Ureter (tissue), 1 donor: Measurements from ENCODE around the gene LRRC25. TPM values are rescaled to one million over a fixed set of nuclear protein-coding genes. Genes with fewer than 3 reads are reported as not detected.

Experiments
- DNase-seq: peaks from one replicate; pipeline ENCODE4 v3.0.0-alpha.2; 2020; ENCODE audit warnings: low spot score
- total RNA-seq: library from RNA; stranded (reverse); gene quantifications from one replicate; pipeline ENCODE4 v1.2.4, GENCODE V29; 2023
- donor health status: DM: yes; HTN: yes; CAD: no.

The LRRC25 gene
- total RNA-seq, 1 donor from 2014 or later = 3.6 TPM

DNA sequence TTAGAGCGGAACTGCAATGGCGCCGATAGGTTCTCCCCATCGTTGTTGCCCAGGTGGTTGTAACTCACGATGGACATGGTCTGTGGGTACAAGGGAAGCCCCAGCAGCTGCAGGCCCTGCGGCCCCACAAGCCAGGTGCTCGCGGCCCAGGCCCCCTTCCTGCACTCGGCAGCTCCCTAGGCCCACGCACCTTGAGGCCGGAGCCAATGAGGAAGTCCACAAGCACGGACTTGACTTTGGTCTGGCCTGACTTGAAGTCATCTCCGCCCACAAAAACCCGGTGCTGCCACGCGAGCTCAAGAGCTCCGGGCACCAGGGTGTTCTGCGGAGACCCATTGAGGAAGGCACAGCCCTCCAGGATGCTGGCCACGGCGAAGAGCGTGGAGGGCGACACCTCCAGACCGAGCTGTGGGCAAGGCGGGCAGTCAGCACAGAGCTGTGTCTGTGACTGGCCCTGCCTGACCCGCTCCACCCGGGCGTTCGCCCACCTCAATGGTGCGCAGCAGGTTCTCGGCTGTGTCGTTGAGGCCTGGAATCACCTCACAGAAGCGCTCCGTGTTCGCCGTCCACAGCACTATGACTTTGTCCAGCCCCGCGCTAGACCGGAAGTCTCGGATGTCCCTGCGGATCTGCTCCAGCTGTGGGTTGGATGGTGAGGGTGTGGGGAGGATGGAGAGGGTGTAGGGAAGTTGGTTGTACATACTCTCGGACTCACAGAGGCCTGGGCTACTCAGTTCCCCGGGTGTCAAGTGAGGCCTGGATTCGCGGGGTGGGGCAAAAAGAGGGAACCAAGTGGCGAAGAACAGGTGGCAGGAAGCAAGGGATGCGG lies 38.6 kb upstream of the LRRC25 start:
- DNase-seq = no peak

DNA sequence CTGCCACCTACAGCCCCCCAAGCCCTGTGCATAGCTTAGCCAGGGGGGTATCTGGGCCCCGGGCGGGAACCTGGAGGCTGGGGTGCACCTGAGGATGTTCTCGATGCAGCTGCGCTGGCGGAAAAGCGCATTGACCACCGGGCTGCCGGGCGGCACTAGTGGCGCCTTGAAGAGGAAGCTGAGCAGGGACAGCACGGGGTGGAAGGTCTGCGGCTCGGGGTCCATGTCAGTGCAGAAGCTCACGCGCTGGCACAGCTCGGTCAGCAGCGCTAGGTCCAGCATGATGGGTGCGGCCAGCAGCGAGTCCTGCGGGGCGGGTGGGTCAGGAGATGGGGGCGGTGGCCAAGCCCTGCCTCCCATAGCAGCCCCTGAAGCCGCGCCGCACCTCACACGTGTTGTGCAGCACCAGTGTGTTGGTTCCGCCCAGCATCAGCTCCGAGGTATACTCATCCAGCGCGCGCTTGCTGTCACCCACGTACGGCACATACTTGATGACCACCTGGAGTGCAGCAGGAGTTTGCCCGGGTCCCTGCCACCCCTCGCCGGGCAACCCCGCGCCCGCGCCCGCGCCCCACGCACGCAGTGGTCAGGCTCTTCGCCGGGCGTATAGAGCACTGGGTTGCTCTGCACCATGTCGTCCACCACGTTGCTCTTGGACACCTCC lies 37.9 kb upstream of the LRRC25 start:
- DNase-seq = no peak

DNA sequence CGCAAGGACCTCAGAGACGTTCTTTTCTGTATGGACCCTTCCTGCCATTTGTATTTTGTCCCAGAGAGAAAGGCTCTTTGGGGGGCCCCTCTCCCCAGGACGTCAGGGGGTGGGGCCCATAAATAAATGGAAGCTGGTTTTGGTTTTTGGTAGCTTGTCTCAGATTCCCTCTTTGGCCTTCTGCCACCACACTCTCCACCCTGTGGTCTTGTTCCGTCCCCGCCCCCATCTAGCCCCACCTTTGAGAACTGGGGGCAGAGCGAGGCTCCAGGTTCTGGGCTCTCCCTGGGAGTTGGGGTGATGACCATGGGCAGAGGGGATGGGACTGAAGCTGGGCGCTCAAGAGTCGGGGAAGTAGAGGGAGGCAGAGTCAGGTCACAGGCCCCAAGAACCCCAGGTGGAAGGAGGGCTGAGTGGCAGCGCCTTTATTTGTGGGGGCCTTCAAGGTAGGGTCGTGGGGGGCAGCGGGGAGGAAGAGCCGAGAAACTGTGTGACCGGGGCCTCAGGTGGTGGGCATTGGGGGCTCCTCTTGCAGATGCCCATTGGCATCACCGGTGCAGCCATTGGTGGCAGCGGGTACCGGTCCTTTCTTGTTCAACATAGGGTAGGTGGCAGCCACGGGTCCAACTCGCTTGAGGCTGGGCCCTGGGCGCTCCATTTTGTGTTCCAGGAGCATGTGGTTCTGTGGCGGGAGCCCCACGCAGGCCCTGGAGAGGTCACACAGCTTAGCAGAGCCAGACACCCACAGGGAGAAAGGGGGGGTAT lies 37.2 kb upstream of the LRRC25 start:
- no peak for DNase-seq

GRCh38 chr19:18433735-18434398 lies 36.4 kb upstream of the LRRC25 start:
- no peak for DNase-seq

DNA sequence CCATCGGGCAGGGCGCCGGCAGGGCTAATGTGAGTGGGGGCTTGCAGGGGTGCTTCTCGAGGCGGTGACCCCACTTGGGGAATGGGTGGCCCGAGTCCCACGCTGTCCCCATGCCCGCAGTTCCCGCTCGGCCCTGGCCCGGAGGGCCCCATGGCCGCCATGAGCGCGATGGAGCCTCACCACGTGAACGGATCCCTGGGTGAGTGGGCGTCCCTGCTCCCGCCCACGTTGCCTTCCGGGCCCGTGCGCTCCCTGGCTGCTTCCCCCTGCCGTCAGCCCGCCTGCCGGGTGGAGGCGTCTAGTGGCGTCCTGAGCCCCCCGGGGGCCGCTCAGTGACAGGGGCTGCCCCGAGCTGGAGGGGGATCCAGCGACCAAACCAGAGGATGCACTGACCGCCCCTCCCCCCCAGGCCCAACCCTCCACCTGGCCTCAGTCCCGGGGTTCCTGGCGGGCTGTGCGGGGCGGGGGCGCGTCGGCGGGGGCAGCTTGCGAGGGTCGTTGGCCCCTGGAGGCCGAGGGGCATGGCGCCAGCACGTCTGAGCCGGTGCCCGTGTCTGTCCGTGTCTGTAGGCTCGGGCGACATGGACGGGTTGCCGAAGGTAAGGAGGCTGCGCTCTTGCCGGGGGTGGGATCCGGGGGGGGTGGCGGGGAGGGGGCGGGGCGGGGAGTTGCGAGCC lies 35.7 kb upstream of the LRRC25 start:
- no peak for DNase-seq

- no peak for DNase-seq
These were observed 35.0 kb upstream of the LRRC25 start for GRCh38 chr19:18432275-18433014.

- DNase-seq = no peak
These were observed 34.2 kb upstream of the LRRC25 start for GRCh38 chr19:18431351-18432197.

- DNase-seq = no peak
These were observed 33.2 kb upstream of the LRRC25 start for GRCh38 chr19:18430417-18431144.

DNA sequence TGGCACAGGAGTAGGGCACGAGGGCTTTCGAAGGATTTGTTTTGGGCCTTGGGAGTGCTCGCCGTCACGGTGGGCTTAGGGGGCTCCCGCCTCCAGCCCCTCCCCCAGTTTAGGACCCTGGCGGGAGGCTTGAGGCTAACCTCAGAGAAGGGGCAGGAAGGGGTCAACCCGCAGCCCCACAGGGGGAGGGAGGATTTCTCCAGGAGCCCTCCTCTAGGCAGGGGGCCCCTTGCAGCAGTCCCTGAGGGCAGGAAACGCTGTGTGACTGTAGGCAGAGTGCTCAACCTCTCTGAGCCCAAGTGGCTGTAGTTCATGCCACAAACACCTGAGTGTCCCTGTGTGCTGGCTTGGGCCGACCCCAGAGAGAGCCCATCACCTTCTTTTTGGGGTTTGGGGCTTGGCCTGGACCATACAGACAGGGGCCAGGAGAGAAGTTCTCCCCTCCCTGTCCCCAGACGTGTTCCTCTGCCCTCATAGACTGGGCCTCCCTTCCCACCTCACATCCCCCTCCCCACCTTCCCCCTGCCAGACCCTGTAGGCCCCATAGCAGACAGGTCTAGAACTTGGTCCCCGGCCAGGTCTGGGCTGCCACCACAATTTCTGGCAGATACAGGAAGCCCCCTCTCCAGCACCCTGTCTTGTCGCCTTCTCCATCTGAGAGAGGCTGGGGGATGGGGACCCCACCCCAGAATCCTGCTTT lies 32.4 kb upstream of the LRRC25 start:
- DNase-seq = no peak

GRCh38 chr19:18428787-18429674 lies 31.6 kb upstream of the LRRC25 start:
- DNase-seq = no peak

GRCh38 chr19:18428173-18428786 lies 30.9 kb upstream of the LRRC25 start:
- DNase-seq = no peak

DNA sequence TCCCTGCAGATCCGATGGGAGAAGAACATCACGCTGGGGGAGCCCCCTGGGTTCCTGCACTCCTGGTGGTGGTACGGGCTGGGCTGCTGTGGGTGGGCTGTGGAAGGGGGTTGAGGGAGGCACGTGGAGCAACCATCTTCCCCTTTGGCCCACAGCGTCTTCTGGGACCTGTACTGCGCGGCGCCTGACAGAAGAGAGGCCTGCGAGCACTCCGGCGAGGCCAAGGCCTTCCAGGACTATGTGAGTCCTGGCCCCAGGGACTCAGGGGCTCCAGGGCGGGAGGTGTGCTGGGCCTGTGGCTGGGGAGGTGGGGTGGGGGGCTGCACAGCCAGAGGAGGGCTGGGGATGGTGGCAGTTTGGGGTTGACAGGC lies 30.3 kb upstream of the LRRC25 start:
- DNase-seq = no peak

DNA sequence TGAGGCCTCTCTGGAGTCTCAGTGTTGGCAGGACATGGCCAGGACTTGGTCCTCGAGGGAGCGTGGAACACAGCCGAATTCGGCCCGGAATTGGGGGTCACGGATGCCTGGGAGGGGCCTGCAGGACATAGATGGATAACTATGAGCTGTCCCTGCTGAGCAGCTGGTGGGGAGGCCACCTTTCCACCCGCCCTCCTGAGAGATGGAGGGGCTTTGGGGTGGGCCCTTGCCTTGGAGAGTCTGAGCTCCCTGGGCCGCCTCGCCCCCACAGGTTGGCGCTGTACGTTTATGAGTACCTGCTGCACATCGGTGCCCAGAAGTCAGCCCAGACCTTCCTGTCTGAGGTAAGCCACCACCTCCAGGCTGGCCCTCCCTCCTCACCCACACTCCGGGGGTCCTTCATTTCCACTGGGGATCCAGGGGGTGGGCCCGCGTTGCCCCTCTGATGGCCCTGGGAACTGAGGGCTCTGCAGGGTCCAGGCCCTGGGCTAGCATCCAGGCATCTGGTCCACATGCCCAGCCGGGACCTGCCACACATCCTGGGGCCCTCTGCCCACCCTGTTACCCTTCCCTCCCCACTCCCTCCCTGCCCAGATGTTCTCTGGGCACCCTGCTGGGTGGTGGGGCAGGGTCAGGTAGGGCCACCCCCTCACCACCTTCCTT lies 29.8 kb upstream of the LRRC25 start:
- no peak for DNase-seq

- no peak for DNase-seq
These were observed 29.0 kb upstream of the LRRC25 start for GRCh38 chr19:18426416-18426767.

- DNase-seq = no peak
These were observed 28.3 kb upstream of the LRRC25 start for GRCh38 chr19:18425515-18426415.
